BLaER1 (cell line): ENCODE data around the gene SCUBE1.

Source experiments
- H3K27ac ChIP-seq: shearing (Covaris generic); formaldehyde crosslinking; 2 replicates; pipeline ENCODE4 v1.8.1; 2022
- H3K27me3 ChIP-seq: shearing (Covaris generic); formaldehyde crosslinking; 2 replicates; pipeline ENCODE4 v1.8.1; 2022
- H3K36me3 ChIP-seq: shearing (Covaris generic); formaldehyde crosslinking; 2 replicates; pipeline ENCODE4 v1.8.1; 2022
- H3K4me1 ChIP-seq: shearing (Covaris generic); formaldehyde crosslinking; 2 replicates; pipeline ENCODE4 v1.8.1; 2022
- H3K4me2 ChIP-seq: shearing (Covaris generic); formaldehyde crosslinking; 2 replicates; pipeline ENCODE4 v1.8.1; 2022
- H3K4me3 ChIP-seq: shearing (Covaris generic); formaldehyde crosslinking; 2 replicates; pipeline ENCODE4 v1.8.1; 2022
- H3K9ac ChIP-seq: shearing (Covaris generic); formaldehyde crosslinking; 2 replicates; pipeline ENCODE4 v1.8.1; 2022
- H3K9me3 ChIP-seq: shearing (Covaris generic); formaldehyde crosslinking; 2 replicates; pipeline ENCODE4 v1.8.1; 2022
- H4K20me1 ChIP-seq: shearing (Covaris generic); formaldehyde crosslinking; 2 replicates; pipeline ENCODE4 v1.8.1; 2022
- Cebpa-rat ChIP-seq: shearing (Covaris generic); IDR thresholded peaks from 2 replicates; pipeline ENCODE4 v1.8.1; 2022

SCUBE1 gene

GRCh38 chr22:43237280-43237679 is 105.9 kb downstream of the SCUBE1 start:
- no peaks in the 10 kb centered on the region for H3K36me3 ChIP-seq
- peak overlapping the region; percentile 53 for H3K9ac ChIP-seq
- peaks cover 48% of the 10 kb centered on the region for H3K4me1 ChIP-seq
- no peaks in the 10 kb centered on the region for H3K9me3 ChIP-seq
- H3K27ac ChIP-seq, result peak overlapping the region; percentile 74
- no peak overlapping the region for H3K4me3 ChIP-seq
- H4K20me1 ChIP-seq, result no peaks in the 10 kb centered on the region
- peak overlapping the region; percentile 83 for H3K4me2 ChIP-seq
- H3K27me3 ChIP-seq, result no peaks in the 10 kb centered on the region
- TF ChIP-seq Cebpa-rat, result no peak

- Histone ChIP-seq H3K9me3 (no peaks in the 10 kb centered on the region), H3K27me3 (no peaks in the 10 kb centered on the region), H3K4me3 (no peak overlapping the region), H3K27ac (peak overlapping the region; percentile 74; the same call in 1 of the 2 replicates), H3K4me1 (peaks cover 52% of the 10 kb centered on the region), H3K36me3 (no peaks in the 10 kb centered on the region), H3K9ac (peak overlapping the region; percentile 53; the same call in 1 of the 2 replicates), H3K4me2 (peak overlapping the region; percentile 83), H4K20me1 (no peaks in the 10 kb centered on the region)
- no peak for TF ChIP-seq Cebpa-rat
Measured at GRCh38 chr22:43236411-43237166, 106.6 kb downstream of the SCUBE1 start.

GRCh38 chr22:43235445-43236409 is 107.4 kb downstream of the SCUBE1 start:
- TF ChIP-seq Cebpa-rat, result no peak
- peak overlapping the region; percentile 41; the same call in 1 of the 2 replicates for H3K27ac ChIP-seq
- H3K36me3 ChIP-seq, result no peaks in the 10 kb centered on the region
- H3K4me1 ChIP-seq, result peaks cover 60% of the 10 kb centered on the region
- H3K9ac ChIP-seq, result 0 out of 2 replicates have a peak overlapping the region, but pooled peaks have one; percentile 38
- no peaks in the 10 kb centered on the region for H3K27me3 ChIP-seq
- no peaks in the 10 kb centered on the region for H4K20me1 ChIP-seq
- H3K4me3 ChIP-seq, result no peak overlapping the region
- peak overlapping the region; percentile 83 for H3K4me2 ChIP-seq
- H3K9me3 ChIP-seq, result no peaks in the 10 kb centered on the region

GRCh38 chr22:43234264-43234988 is 108.7 kb downstream of the SCUBE1 start:
- Histone ChIP-seq H3K36me3 (no peaks in the 10 kb centered on the region), H3K27ac (no peak overlapping the region), H3K9ac (no peak overlapping the region), H3K4me1 (peaks cover 63% of the 10 kb centered on the region), H3K9me3 (no peaks in the 10 kb centered on the region), H3K4me3 (no peak overlapping the region), H3K27me3 (no peaks in the 10 kb centered on the region), H4K20me1 (no peaks in the 10 kb centered on the region), H3K4me2 (no peak overlapping the region)
- no peak for TF ChIP-seq Cebpa-rat

GRCh38 chr22:43233529-43233928 is 109.6 kb downstream of the SCUBE1 start:
- no peak overlapping the region for H3K4me2 ChIP-seq
- no peaks in the 10 kb centered on the region for H3K36me3 ChIP-seq
- no peak overlapping the region for H3K27ac ChIP-seq
- no peak overlapping the region for H3K4me3 ChIP-seq
- no peak for TF ChIP-seq Cebpa-rat
- H3K9me3 ChIP-seq, result no peaks in the 10 kb centered on the region
- H4K20me1 ChIP-seq, result no peaks in the 10 kb centered on the region
- no peak overlapping the region for H3K9ac ChIP-seq
- peaks cover 63% of the 10 kb centered on the region for H3K4me1 ChIP-seq
- H3K27me3 ChIP-seq, result no peaks in the 10 kb centered on the region

- Histone ChIP-seq H3K9ac (no peak overlapping the region), H4K20me1 (no peaks in the 10 kb centered on the region), H3K4me2 (no peak overlapping the region), H3K9me3 (no peaks in the 10 kb centered on the region), H3K4me3 (no peak overlapping the region), H3K27ac (no peak overlapping the region), H3K27me3 (no peaks in the 10 kb centered on the region), H3K36me3 (no peaks in the 10 kb centered on the region), H3K4me1 (peaks cover 63% of the 10 kb centered on the region)
- no peak for TF ChIP-seq Cebpa-rat
Measured at GRCh38 chr22:43232445-43232844, 110.7 kb downstream of the SCUBE1 start.

GRCh38 chr22:43231724-43232034 is 111.5 kb downstream of the SCUBE1 start:
- no peaks in the 10 kb centered on the region for H3K9me3 ChIP-seq
- no peak overlapping the region; the same call in 1 of the 2 replicates for H3K27ac ChIP-seq
- no peaks in the 10 kb centered on the region for H3K27me3 ChIP-seq
- H3K36me3 ChIP-seq, result no peaks in the 10 kb centered on the region
- H3K4me1 ChIP-seq, result peaks cover 63% of the 10 kb centered on the region
- peak overlapping the region; percentile 76 for H3K4me2 ChIP-seq
- no peak overlapping the region for H3K4me3 ChIP-seq
- TF ChIP-seq Cebpa-rat, result no peak
- H3K9ac ChIP-seq, result no peak overlapping the region
- H4K20me1 ChIP-seq, result no peaks in the 10 kb centered on the region

GRCh38 chr22:43230971-43231723 is 112.0 kb downstream of the SCUBE1 start:
- Histone ChIP-seq H3K4me1 (peaks cover 63% of the 10 kb centered on the region), H3K4me3 (no peak overlapping the region), H3K4me2 (peak overlapping the region; percentile 76), H3K9me3 (no peaks in the 10 kb centered on the region), H3K27ac (peak overlapping the region; percentile 7; the same call in 1 of the 2 replicates), H3K27me3 (no peaks in the 10 kb centered on the region), H4K20me1 (no peaks in the 10 kb centered on the region), H3K36me3 (no peaks in the 10 kb centered on the region), H3K9ac (no peak overlapping the region)
- no peak for TF ChIP-seq Cebpa-rat

GRCh38 chr22:43230571-43230970 is 112.6 kb downstream of the SCUBE1 start:
- Histone ChIP-seq H4K20me1 (no peaks in the 10 kb centered on the region), H3K36me3 (no peaks in the 10 kb centered on the region), H3K4me1 (peaks cover 59% of the 10 kb centered on the region), H3K4me2 (peak overlapping the region; percentile 76), H3K27me3 (no peaks in the 10 kb centered on the region), H3K4me3 (no peak overlapping the region), H3K9ac (no peak overlapping the region), H3K9me3 (no peaks in the 10 kb centered on the region), H3K27ac (0 out of 2 replicates have a peak overlapping the region, but pooled peaks have one; percentile 7)
- no peak for TF ChIP-seq Cebpa-rat
